Adipocyte (in vitro differentiated cells): ENCODE results near the gene COBL.

Source experiments
- DNase-seq: peaks from one replicate; pipeline ENCODE4 v3.0.0-alpha.2; 2015; ENCODE audit warnings: low read depth
- H3K27me3 ChIP-seq: replicated peaks from 2 replicates; pipeline ENCODE4 v1.7.0; 2013; ENCODE audit warnings: mild to moderate bottlenecking, low read length, moderate library complexity; ENCODE audit not compliant: control insufficient read depth, insufficient read depth
- H3K36me3 ChIP-seq: 2 replicates; pipeline ENCODE4 v1.7.0; 2013; ENCODE audit warnings: low read length, mild to moderate bottlenecking, moderate library complexity; ENCODE audit not compliant: control insufficient read depth, insufficient read depth, severe bottlenecking
- H3K4me1 ChIP-seq: 2 replicates; pipeline ENCODE4 v1.7.0; 2013; ENCODE audit warnings: mild to moderate bottlenecking, low read length, moderate library complexity; ENCODE audit not compliant: control insufficient read depth, insufficient read depth
- H3K4me3 ChIP-seq: 2 replicates; pipeline ENCODE4 v1.7.0; 2013; ENCODE audit warnings: mild to moderate bottlenecking, low read length, moderate library complexity
- H3K9ac ChIP-seq: 2 replicates; pipeline ENCODE4 v1.7.0; 2013; ENCODE audit warnings: mild to moderate bottlenecking, low read length, moderate library complexity
- H3K9me3 ChIP-seq: 2 replicates; pipeline ENCODE4 v1.7.0; 2013; ENCODE audit warnings: mild to moderate bottlenecking, low read length, moderate library complexity; ENCODE audit not compliant: control insufficient read depth

Gene COBL

DNA sequence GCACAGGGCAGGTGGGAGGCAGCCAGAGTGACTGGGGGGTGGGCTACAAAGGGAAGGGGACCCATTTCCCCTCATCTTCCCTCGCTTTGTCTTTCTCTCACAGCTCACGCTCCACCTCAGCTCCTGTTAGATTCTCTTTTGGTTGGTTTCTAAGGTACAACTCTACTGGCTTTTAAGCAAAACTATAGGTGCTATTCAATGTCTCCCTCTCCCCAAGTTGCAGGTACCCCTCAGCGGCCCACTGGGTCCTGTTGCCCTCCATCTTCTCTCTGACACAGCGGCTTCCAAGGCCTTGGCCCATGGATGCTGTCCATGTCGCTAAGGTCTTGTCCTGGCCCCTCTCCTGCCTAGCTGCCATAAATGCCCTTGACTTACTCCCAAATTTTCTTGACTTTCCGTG, 168.4 kb downstream of the COBL start:
- no peak overlapping the region for H3K4me3 ChIP-seq
- no peak overlapping the region for H3K9ac ChIP-seq
- no peaks in the 10 kb centered on the region for H3K4me1 ChIP-seq
- H3K36me3 ChIP-seq: no peaks in the 10 kb centered on the region
- peaks cover 17% of the 10 kb centered on the region for H3K9me3 ChIP-seq
- no peak for DNase-seq
- peaks cover 14% of the 10 kb centered on the region for H3K27me3 ChIP-seq

GRCh38 chr7:51146816-51147586, 169.6 kb downstream of the COBL start:
- Histone ChIP-seq H3K4me1 (no peaks in the 10 kb centered on the region), H3K9me3 (peaks cover 17% of the 10 kb centered on the region), H3K4me3 (no peak overlapping the region), H3K9ac (no peak overlapping the region), H3K27me3 (peaks cover 14% of the 10 kb centered on the region), H3K36me3 (no peaks in the 10 kb centered on the region)
- no peak for DNase-seq

GRCh38 chr7:51144178-51144577, 172.4 kb downstream of the COBL start:
- peaks cover 17% of the 10 kb centered on the region for H3K9me3 ChIP-seq
- no peak for DNase-seq
- no peak overlapping the region for H3K4me3 ChIP-seq
- H3K4me1 ChIP-seq: no peaks in the 10 kb centered on the region
- H3K9ac ChIP-seq: no peak overlapping the region
- no peaks in the 10 kb centered on the region for H3K36me3 ChIP-seq
- peaks cover 8% of the 10 kb centered on the region for H3K27me3 ChIP-seq

GRCh38 chr7:51142741-51143385, 173.7 kb downstream of the COBL start:
- Histone ChIP-seq H3K36me3 (no peaks in the 10 kb centered on the region), H3K4me3 (no peak overlapping the region), H3K27me3 (peaks cover 4% of the 10 kb centered on the region), H3K9ac (no peak overlapping the region), H3K9me3 (peaks cover 12% of the 10 kb centered on the region), H3K4me1 (no peaks in the 10 kb centered on the region)
- DNase-seq: no peak

DNA sequence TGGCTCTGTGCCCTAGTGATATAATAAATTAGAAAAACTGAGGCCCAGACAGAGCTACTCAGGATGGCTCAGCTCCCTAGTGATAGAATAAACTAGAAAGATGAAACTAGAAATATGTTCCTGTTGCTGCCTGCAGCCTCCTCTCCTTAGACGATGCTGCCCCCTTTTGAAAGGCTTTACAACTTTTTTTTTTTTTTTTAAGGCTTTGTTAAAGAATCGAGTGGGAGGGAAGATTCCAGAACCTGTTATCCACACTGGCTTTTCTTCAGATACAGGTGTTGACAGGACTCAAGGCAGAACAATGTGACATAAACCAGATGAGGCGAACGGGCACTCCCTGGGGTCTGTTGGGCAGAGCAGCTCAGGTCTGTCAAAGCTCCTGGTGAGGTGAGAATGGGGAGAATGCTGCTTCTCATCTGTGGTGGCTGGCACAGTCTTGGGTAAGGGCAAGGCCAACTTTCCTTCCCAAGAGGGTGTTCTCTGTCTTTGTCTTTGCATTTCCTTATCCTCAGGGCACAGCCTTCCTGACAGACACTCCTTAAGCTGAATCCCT, 175.1 kb downstream of the COBL start:
- H3K4me3 ChIP-seq: no peak overlapping the region
- H3K36me3 ChIP-seq: no peaks in the 10 kb centered on the region
- H3K27me3 ChIP-seq: peaks cover 4% of the 10 kb centered on the region
- no peaks in the 10 kb centered on the region for H3K4me1 ChIP-seq
- DNase-seq: peak; percentile 84
- H3K9ac ChIP-seq: no peak overlapping the region
- peaks cover 4% of the 10 kb centered on the region for H3K9me3 ChIP-seq

GRCh38 chr7:51140199-51141164, 176.1 kb downstream of the COBL start:
- no peaks in the 10 kb centered on the region for H3K4me1 ChIP-seq
- no peaks in the 10 kb centered on the region for H3K9me3 ChIP-seq
- H3K9ac ChIP-seq: no peak overlapping the region
- peaks cover 4% of the 10 kb centered on the region for H3K27me3 ChIP-seq
- no peaks in the 10 kb centered on the region for H3K36me3 ChIP-seq
- DNase-seq: no peak
- H3K4me3 ChIP-seq: no peak overlapping the region

DNA sequence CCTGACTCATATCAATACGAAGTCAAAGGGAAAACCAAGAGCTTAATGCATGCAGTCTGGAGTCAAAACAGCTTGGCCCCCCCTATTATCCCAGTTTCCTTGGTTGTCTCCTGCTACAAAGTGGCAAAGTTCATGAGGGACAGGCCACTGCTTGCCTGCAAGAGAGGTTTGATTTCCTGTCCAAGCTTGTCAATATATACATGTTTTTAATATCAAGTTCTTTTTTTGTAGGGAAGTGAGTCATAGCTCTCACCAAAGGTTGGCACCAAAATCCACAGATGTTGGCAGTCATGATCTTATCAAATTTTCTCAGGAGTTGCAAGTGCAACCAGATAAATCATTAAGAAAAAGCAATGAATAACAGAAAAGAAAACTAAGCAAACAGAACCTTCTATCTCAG, 176.8 kb downstream of the COBL start:
- Histone ChIP-seq H3K4me1 (no peaks in the 10 kb centered on the region), H3K9ac (no peak overlapping the region), H3K36me3 (no peaks in the 10 kb centered on the region), H3K9me3 (no peaks in the 10 kb centered on the region), H3K27me3 (peaks cover 4% of the 10 kb centered on the region), H3K4me3 (no peak overlapping the region)
- DNase-seq: no peak

GRCh38 chr7:51138123-51139085, 178.2 kb downstream of the COBL start:
- Histone ChIP-seq H3K9ac (no peak overlapping the region), H3K4me3 (no peak overlapping the region), H3K4me1 (no peaks in the 10 kb centered on the region)

GRCh38 chr7:51135576-51135975, 181.0 kb downstream of the COBL start:
- Histone ChIP-seq H3K27me3 (no peaks in the 10 kb centered on the region), H3K4me3 (no peak overlapping the region), H3K9ac (no peak overlapping the region), H3K9me3 (no peaks in the 10 kb centered on the region), H3K36me3 (no peaks in the 10 kb centered on the region), H3K4me1 (no peaks in the 10 kb centered on the region)
- DNase-seq: peak; percentile 53

More at GRCh38 chr7:51138123-51139085, 178.2 kb downstream of the COBL start:
- Histone ChIP-seq H3K27me3 (no peaks in the 10 kb centered on the region), H3K36me3 (no peaks in the 10 kb centered on the region), H3K9me3 (no peaks in the 10 kb centered on the region)
- no peak for DNase-seq

DNA sequence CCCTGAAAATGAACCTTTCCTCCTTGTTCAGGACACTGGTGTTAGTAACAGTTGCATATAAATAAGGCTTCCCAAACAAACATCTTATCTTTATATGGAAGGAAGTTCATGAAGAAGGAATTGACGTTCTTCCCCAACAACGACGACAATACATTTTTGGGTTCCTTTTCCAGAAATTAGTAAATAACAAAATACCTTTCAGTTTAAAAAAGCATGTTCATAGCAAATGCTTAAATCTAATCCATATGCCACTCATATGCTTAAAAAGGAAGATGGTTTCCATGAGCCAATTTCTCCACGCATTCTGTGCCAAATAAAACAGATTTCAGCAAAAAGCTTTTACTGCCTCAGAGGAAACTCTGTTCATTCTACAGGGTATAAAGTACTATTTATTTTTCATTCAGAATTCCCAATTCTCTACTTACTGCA, 182.6 kb downstream of the COBL start:
- Histone ChIP-seq H3K4me3 (no peak overlapping the region), H3K36me3 (no peaks in the 10 kb centered on the region), H3K4me1 (no peaks in the 10 kb centered on the region), H3K9me3 (no peaks in the 10 kb centered on the region), H3K27me3 (no peaks in the 10 kb centered on the region), H3K9ac (no peak overlapping the region)
- peak; percentile 82 for DNase-seq
